HG03460 (cell line): Measurements from ENCODE around the gene ASXL1.

Source experiments
- ATAC-seq: cut with Tn5 transposase; IDR thresholded peaks from one replicate; pipeline ENCODE4 v1.9.1; 2021; ENCODE audit not compliant: unreplicated experiment

Gene ASXL1

DNA sequence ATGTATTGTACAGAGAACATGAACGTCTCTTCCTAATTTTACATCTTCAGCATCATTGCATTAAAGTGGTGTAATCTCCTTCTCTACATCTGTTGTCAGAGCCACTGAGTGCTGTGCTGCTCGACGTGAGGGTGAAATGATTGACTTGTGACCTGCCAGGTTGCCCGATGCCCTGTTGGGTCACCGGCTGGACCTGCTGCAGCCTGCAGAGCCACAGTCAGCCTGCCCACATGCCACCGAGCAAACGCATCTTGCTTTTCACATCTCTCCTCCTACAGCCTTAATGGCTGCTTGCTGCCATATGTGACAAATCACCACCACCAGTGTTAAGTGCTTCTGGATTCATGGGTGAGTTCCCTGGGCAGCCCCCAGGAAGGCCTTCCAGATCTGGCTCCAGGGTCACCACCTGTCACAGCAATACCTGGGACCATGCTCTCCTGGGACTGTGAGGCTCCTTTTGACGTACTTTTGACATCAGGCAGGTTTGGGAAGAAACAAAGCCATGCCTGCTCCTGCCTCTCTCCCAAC, 80.3 kb downstream of the ASXL1 start:
- ATAC-seq, result no peak

- no peak for ATAC-seq
These were observed 81.2 kb downstream of the ASXL1 start for GRCh38 chr20:32439132-32439829.

GRCh38 chr20:32440069-32440757, 82.1 kb downstream of the ASXL1 start:
- ATAC-seq, result no peak

- no peak for ATAC-seq
These were observed 82.6 kb downstream of the ASXL1 start for GRCh38 chr20:32440758-32441078.

DNA sequence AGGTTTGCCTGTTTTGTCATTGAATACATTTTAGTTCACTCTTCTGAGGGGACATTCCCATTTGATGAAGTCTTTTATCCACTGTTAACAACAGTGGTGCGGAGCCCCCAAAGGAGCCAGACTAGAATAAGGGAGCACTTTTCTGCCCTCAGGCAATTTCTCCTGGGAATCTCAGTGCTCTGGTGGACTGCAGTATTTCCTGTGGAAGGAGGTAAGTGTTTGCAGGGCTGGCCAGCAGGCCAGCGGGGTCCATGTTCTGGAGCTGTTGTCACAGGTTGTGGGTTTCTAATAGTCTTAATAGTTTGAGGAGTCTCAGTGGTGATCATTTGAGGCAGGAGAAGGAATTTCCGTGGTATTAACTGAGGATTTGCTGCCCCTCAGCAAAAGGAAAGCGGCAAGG, 83.5 kb downstream of the ASXL1 start:
- ATAC-seq, result no peak

- ATAC-seq, result no peak
These were observed 84.7 kb downstream of the ASXL1 start for GRCh38 chr20:32442630-32443373.

GRCh38 chr20:32443386-32443974, 85.3 kb downstream of the ASXL1 start:
- ATAC-seq, result no peak

DNA sequence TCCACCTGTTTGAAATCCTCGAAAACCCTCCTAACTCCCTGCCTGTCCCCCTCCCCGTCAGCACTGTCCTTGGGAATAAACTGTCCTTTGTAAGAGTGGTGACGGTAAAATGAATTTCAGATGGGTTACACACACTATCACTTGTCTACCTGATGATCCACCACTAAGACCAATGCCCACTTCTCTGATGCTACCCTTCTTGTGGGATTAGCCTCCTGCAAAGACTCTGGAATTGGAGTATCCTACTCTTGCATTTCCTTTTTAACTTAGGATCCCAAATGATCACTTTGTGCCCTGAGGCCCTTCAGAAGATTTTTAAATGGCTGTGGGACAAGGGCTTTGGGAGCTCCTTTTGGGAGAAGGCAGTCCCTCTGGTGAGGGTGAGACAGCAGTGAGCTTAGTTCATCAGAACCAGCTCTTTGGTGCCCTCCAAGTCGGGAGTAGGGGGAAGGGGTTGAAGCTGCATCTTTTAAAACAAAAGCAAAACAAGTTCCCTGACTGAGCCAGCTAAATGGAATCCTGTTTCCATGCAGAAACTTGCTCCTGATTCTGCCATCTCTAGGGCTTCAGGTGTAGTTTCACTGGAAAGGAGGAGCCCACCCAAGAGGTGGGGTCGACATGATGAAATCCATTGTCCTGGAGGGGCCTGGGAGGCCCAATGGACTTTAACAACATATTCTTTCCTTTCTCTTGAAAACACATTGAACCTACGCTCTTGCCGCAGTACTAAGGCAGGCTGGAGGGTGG, 86.5 kb downstream of the ASXL1 start:
- no peak for ATAC-seq

DNA sequence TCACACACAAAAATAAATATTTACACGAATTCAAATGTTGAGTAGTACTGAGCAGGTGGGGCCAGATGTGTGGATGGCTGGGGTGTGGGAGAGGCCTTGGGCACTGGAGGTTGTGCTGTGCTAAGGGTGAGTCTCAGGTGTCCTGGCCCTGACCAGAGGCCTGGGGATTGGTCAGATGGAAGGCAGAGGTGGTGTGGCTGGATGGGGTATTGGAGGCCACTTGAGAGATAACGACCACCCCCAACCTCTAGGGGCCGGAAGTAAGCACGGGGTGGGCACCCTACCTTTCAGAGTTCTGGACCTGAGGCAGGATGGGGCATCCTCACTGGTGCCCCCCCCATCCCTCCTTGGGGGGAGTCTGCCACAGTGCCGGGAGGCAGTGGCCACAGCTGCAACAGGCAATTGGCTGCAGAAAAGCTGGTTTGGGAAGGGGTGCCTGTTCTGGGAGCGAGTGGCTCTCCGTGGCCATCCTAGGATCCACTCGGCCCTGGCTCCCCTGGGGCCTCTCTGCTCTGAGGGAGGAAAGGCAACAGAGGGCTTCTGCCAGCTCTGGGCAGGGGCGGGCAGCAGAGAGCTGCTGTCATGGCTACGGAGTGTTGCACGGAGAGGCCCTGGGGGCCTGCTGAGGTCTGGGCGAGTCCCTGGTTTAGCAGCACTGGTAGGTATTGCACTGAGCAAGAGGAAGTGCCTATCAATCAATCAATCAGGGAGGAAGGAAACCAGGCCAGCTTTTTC, 87.6 kb downstream of the ASXL1 start:
- ATAC-seq, result no peak

GRCh38 chr20:32446301-32447100, 88.4 kb downstream of the ASXL1 start:
- ATAC-seq, result no peak

GRCh38 chr20:32447136-32448027, 89.3 kb downstream of the ASXL1 start:
- ATAC-seq, result no peak

DNA sequence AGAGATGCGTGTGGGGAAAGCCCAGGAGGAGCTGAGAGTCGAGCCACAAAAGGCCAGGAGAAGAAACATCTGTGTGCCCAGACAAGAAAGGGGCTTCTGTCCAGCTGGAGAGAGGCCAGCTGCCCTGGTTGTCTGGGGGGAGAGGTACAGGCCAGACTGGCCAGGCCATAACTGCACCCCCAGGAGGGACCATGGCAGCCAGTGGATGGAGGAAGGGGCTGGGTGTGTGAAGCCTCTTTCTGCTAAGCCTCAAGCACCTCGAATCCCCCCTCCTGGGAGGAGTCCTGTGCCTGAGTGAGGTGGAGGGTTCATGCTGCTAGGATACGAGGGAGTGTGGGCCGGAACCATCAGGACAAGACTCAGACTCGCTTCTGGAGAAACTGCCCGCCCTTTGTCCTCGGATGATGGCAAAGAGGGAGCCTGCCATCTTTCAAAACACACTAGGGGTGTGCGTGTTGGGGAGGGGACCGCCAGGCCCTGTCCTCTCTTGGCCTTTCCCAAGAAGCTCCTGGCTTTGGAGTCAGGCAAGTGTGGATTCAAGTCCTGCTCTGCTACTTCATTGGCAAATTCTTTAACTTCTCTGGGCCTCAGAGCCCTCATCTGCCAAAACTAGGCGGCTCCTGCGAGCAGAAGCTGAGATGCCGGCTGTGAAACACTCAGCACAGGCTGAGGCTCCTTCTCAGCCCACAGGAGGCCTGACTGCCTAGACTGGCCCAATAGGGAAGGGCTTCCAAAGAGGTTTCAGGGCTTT, 90.3 kb downstream of the ASXL1 start:
- ATAC-seq, result no peak

DNA sequence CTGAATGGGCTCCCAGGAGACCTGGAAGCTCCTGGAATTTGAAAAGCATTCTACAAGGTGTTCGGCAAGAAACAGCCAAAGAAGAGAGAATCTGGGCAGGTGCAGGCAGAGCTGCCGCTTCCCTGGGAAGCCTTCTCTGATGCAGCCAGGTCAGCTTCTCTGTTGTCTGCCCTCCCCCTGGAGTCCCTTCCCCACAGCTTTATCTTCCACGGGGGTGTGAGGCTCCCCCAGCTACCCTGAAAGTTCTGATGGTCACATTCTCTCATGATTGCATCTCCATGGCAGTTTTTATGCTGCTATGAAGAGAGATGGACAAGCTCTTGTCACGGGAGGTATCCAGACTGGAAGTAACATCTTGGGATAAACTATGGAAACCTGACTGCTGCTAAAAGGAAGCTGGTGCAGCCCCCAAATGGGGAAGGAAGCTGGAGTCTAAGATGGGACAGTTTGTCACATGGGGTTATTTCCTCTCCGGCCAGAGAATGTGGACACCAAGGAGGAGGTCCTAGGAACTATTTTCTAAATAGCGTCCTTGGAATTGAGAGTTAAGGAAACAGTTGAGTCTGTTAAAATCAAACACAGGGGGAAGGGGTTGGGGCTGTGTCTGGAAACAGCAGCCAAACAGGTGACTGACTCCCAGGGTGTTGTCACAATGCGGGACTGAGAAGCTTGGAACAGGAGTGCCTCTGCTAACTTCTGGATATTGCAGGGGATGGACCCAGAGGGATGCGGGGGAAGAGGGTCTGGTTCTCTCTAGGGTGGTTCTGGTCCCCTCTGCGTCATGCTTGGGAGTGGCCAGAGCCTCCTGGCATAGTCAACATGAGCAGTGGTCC, 91.1 kb downstream of the ASXL1 start:
- ATAC-seq, result no peak

- ATAC-seq, result no peak
These were observed 91.8 kb downstream of the ASXL1 start for GRCh38 chr20:32449890-32450401.

- no peak for ATAC-seq
These were observed 92.4 kb downstream of the ASXL1 start for GRCh38 chr20:32450484-32451061.

DNA sequence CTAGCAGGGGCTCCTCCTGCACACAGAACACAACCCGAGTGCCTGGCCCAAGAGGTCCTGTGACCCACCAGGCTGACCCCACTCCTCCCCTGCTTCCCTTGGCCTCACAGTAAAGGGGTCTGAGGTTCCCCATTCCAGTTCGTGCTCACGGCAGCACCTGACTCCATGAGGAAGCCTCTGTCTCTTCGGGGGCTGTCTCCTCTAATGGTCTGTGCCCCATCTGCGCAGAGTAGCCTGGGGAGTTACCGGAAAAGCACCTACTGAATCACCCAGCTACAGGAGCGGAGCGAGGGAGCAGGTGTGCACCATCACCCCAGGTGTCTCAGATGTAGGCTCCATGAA, 93.2 kb downstream of the ASXL1 start:
- ATAC-seq, result no peak
